Stomach (tissue), 4 donors: ENCODE data around the gene PDPK1.
"Not testable (repeated sequence)": the region's sequence is repeated elsewhere in the genome, so short reads cannot be mapped to it uniquely, and the experiment has no call there.

Source experiments
- POLR2A ChIP-seq, 4 donors: fragments of 450-650 bp; IDR thresholded peaks; one replicate each; pipeline ENCODE4 v1.6.1; 2016; ENCODE audit warnings: antibody characterized with exemption in 4 of 4, control low read depth in 2 of 4, mild to moderate bottlenecking in 1 of 4, moderate library complexity in 1 of 4
- POLR2AphosphoS5 ChIP-seq, 3 donors: sonication (generic); formaldehyde crosslinking; IDR thresholded peaks; one replicate each; pipeline ENCODE4 v1.6.1; 2016; ENCODE audit warnings: antibody characterized with exemption in 3 of 3
- TF ChIP-seq, protein P1 (sequence below), 7 experiments: fragments of 450-650 bp in 4 of 7; fragments of 200-600 bp in 3 of 7; sonication (generic) in 3 of 7; IDR thresholded peaks; one replicate each; pipeline ENCODE4 v1.5.1; 2016 to 2019; ENCODE audit warnings: antibody characterized with exemption in 7 of 7, control low read depth in 2 of 7, mild to moderate bottlenecking in 1 of 7

DNA sequence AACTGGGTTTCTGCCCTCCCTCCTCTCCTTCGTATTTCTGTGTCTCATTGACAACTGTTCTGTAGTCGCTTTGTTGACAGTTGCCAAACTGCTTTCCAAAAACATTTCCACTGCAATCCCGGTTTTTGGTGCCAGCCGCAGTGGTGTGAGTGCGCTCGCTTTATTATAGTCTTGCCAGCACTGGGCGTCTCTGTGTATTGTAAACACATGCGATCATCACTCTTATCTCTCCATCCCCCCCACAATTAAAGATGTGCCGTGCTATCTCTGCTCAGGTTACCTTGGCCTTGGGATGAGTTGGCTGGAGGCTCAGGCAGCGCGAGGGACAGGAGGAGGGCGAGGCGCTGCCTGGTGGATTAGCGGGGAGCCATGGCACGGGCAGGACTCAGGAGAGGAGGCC, 19.3 kb downstream of the PDPK1 start:
- not testable (repeated sequence) for TF ChIP-seq POLR2AphosphoS5, POLR2A (IDR thresholded peaks at IDR 0.05)
- TF ChIP-seq, protein P1, sequence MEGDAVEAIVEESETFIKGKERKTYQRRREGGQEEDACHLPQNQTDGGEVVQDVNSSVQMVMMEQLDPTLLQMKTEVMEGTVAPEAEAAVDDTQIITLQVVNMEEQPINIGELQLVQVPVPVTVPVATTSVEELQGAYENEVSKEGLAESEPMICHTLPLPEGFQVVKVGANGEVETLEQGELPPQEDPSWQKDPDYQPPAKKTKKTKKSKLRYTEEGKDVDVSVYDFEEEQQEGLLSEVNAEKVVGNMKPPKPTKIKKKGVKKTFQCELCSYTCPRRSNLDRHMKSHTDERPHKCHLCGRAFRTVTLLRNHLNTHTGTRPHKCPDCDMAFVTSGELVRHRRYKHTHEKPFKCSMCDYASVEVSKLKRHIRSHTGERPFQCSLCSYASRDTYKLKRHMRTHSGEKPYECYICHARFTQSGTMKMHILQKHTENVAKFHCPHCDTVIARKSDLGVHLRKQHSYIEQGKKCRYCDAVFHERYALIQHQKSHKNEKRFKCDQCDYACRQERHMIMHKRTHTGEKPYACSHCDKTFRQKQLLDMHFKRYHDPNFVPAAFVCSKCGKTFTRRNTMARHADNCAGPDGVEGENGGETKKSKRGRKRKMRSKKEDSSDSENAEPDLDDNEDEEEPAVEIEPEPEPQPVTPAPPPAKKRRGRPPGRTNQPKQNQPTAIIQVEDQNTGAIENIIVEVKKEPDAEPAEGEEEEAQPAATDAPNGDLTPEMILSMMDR (IDR thresholded peaks at IDR 0.05) = not testable (repeated sequence)
